ENCODE results near the gene AUNIP. TPM values are rescaled to one million over a fixed set of nuclear protein-coding genes. Genes with fewer than 3 reads are reported as not detected.

Gene AUNIP
- total RNA-seq, 1 experiment from 2014 or later: 16.8 TPM

DNA sequence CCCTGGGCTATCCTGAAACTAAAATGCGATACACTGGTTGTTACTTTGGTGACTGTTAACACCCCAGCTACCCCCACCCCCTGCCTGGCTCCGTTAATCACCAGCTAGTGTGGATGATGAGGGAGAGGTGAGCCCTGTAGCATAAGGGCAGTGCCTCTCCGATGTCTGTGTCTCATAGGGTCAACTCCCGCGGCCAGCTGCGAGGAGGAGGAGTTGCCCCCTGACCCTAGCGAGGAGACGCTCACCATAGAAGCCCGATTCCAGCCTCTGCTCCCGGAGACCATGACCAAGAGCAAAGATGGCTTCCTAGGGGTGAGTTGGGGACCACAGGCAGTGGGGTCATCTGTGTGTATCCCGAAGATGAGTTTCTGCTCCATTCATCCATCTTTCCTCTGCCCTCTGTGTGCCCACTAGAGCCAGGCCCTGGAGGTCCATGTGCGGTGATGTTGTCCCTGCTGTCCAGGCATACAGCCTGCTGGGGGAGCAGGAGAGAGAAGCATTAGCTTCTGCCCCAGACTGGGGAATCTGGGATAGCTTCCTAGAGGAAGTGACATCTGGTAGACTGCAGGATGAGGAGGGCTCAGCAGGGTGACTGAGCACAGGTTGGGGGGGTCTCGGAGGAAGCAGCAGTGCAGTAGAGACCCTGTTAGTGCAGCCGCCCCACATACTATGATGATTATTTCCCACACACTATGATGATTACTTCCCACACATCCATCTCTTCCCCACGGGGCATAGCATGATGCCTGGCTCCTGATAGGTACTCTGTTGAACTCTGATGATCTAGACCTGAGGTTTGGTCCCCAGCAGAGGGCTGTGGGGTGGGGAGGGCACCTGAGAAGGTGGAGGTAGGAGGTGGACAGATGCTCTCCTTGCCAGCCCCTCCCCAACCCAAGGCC is 54.0 kb downstream of the AUNIP start:
- intact Hi-C loops (cut with micrococcal nuclease; ENCODE audit: unreplicated experiment): no loop called here
- no peaks in the 10 kb centered on the region for H3K27me3 Mint-ChIP-seq (ENCODE audit: insufficient read depth, unreplicated experiment)
- H3K4me1 ChIP-seq: no peaks in the 10 kb centered on the region
- H3K4me3 Mint-ChIP-seq (ENCODE audit: unreplicated experiment): no peak overlapping the region
- no peaks in the 10 kb centered on the region for H3K9me3 Mint-ChIP-seq (ENCODE audit: unreplicated experiment)
- CTCF ChIA-PET: no interaction called here
- POLR2A ChIA-PET: no interaction called here
- no peak overlapping the region for H3K4me3 ChIP-seq (ENCODE audit: low read depth, low read length)
- H3K36me3 Mint-ChIP-seq (ENCODE audit: insufficient read depth, unreplicated experiment): peaks cover 10% of the 10 kb centered on the region
- H3K9me3 ChIP-seq: no peaks in the 10 kb centered on the region
- TF ChIP-seq, protein P1, sequence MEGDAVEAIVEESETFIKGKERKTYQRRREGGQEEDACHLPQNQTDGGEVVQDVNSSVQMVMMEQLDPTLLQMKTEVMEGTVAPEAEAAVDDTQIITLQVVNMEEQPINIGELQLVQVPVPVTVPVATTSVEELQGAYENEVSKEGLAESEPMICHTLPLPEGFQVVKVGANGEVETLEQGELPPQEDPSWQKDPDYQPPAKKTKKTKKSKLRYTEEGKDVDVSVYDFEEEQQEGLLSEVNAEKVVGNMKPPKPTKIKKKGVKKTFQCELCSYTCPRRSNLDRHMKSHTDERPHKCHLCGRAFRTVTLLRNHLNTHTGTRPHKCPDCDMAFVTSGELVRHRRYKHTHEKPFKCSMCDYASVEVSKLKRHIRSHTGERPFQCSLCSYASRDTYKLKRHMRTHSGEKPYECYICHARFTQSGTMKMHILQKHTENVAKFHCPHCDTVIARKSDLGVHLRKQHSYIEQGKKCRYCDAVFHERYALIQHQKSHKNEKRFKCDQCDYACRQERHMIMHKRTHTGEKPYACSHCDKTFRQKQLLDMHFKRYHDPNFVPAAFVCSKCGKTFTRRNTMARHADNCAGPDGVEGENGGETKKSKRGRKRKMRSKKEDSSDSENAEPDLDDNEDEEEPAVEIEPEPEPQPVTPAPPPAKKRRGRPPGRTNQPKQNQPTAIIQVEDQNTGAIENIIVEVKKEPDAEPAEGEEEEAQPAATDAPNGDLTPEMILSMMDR (IDR thresholded peaks at IDR 0.05; ENCODE audit: insufficient read depth in 1 of 2, low read depth in 1 of 2, low read length in 1 of 2, severe bottlenecking in 1 of 2, unreplicated experiment in 1 of 2): no peak
- no peaks in the 10 kb centered on the region for H3K4me1 Mint-ChIP-seq (ENCODE audit: low read depth, unreplicated experiment)
- no peaks in the 10 kb centered on the region for H3K27me3 ChIP-seq (replicated peaks; ENCODE audit: control insufficient read depth, insufficient read depth, low read length)
- no peaks in the 10 kb centered on the region; the same call in 1 of the 2 replicates for H3K36me3 ChIP-seq (ENCODE audit: control insufficient read depth, insufficient read depth, low read length)
- no peak overlapping the region for H3K27ac Mint-ChIP-seq (ENCODE audit: unreplicated experiment)
- no peak for DNase-seq
- no TSS peak for BruUV-seq (replicated peaks)

DNA sequence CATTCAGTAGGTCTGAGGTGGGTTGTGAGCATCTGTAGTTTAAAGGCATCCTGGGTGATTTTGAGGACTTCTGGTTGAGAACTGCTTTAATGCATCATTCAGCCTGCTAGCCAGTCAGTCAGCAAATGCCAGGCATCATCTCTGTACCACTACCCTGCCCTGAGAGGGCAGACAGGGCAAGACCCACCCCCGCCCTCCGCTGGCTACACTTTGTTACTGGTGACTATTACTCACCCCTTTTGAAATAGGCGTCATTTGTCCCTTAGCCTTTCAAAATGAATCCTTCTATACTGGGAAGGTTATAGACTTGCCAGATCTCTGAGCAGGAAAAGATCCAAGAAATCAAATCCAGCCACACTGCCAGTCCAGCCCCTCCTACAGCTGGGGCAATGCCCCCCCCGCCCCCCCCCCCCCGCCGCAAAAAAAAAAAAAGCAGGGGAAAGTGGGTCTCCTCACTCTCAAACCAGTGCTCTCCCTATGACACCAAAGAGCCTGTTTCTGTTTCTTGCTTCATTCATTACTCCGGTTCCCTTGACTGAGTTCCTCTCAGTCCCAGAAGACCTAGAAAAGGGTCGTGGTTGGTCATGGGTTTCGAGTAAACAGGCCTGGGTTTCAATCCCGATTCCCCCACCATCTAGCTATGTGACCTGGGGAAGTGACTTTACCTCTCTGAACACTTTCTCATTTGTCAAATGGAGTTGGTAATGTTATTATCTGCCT is 54.9 kb downstream of the AUNIP start:
- intact Hi-C loops (cut with micrococcal nuclease; ENCODE audit: unreplicated experiment): no loop called here

DNA sequence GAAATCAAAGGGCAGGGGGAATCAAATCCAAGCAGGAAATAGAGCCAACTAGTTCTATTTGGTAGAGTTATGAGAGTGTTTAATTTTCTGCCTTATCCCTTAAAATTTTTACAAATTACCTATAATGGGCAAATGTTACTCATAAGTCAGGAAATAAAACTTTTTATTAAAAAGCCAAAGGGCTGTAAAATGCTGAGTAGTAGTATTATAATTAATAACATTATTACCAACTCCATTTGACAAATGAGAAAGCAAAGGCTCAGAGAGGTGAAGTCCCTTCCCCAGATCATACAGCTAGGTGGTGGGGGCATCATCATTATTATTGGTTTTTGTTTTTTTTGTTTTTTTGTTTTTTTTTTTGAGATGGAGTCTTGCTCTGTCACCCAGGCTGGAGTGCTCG is 55.9 kb downstream of the AUNIP start:
- H3K4me3 ChIP-seq (ENCODE audit: low read depth, low read length): no peak overlapping the region
- BruUV-seq (replicated peaks): no TSS peak
- H3K36me3 Mint-ChIP-seq (ENCODE audit: insufficient read depth, unreplicated experiment): peaks cover 9% of the 10 kb centered on the region
- H3K4me3 Mint-ChIP-seq (ENCODE audit: unreplicated experiment): no peak overlapping the region
- TF ChIP-seq, protein P1 (IDR thresholded peaks at IDR 0.05; ENCODE audit: insufficient read depth in 1 of 2, low read depth in 1 of 2, low read length in 1 of 2, severe bottlenecking in 1 of 2, unreplicated experiment in 1 of 2): no peak
- no peaks in the 10 kb centered on the region for H3K27me3 Mint-ChIP-seq (ENCODE audit: insufficient read depth, unreplicated experiment)
- H3K9me3 Mint-ChIP-seq (ENCODE audit: unreplicated experiment): no peaks in the 10 kb centered on the region
- H3K36me3 ChIP-seq (ENCODE audit: control insufficient read depth, insufficient read depth, low read length): no peaks in the 10 kb centered on the region
- peaks cover 7% of the 10 kb centered on the region; the same call in 1 of the 2 replicates for H3K4me1 ChIP-seq
- no peaks in the 10 kb centered on the region for H3K27me3 ChIP-seq (replicated peaks; ENCODE audit: control insufficient read depth, insufficient read depth, low read length)
- CTCF ChIA-PET: no interaction called here
- H3K9me3 ChIP-seq: no peaks in the 10 kb centered on the region
- H3K27ac Mint-ChIP-seq (ENCODE audit: unreplicated experiment): no peak overlapping the region
- POLR2A ChIA-PET: no interaction called here
- intact Hi-C loops (cut with micrococcal nuclease; ENCODE audit: unreplicated experiment): no loop called here
- H3K4me1 Mint-ChIP-seq (ENCODE audit: low read depth, unreplicated experiment): no peaks in the 10 kb centered on the region
- DNase-seq: no peak

More for the DNA sequence above, 54.9 kb downstream of the AUNIP start:
- Mint-ChIP-seq H3K4me1 (ENCODE audit: low read depth, unreplicated experiment) (no peaks in the 10 kb centered on the region), H3K9me3 (ENCODE audit: unreplicated experiment) (no peaks in the 10 kb centered on the region), H3K27me3 (ENCODE audit: insufficient read depth, unreplicated experiment) (no peaks in the 10 kb centered on the region), H3K27ac (ENCODE audit: unreplicated experiment) (no peak overlapping the region), H3K36me3 (ENCODE audit: insufficient read depth, unreplicated experiment) (peaks cover 9% of the 10 kb centered on the region), H3K4me3 (ENCODE audit: unreplicated experiment) (no peak overlapping the region)
- TF ChIP-seq, protein P1 (IDR thresholded peaks at IDR 0.05; ENCODE audit: insufficient read depth in 1 of 2, low read depth in 1 of 2, low read length in 1 of 2, severe bottlenecking in 1 of 2, unreplicated experiment in 1 of 2): no peak
- ChIA-PET POLR2A (no interaction called here), CTCF (no interaction called here)
- H3K4me3 ChIP-seq (ENCODE audit: low read depth, low read length): no peak overlapping the region
- no peaks in the 10 kb centered on the region for H3K36me3 ChIP-seq (ENCODE audit: control insufficient read depth, insufficient read depth, low read length)
- peaks cover 4% of the 10 kb centered on the region; the same call in 1 of the 2 replicates for H3K4me1 ChIP-seq
- no TSS peak for BruUV-seq (replicated peaks)
- no peaks in the 10 kb centered on the region for H3K27me3 ChIP-seq (replicated peaks; ENCODE audit: control insufficient read depth, insufficient read depth, low read length)
- no peaks in the 10 kb centered on the region for H3K9me3 ChIP-seq
- DNase-seq: no peak
